ENCODE data around the gene ZNF503. TPM values are rescaled to one million over a fixed set of nuclear protein-coding genes. Genes with fewer than 3 reads are reported as not detected.

Gene ZNF503
- total RNA-seq, 2 experiments from 2014 or later, result 0.38 to 0.47 TPM

DNA sequence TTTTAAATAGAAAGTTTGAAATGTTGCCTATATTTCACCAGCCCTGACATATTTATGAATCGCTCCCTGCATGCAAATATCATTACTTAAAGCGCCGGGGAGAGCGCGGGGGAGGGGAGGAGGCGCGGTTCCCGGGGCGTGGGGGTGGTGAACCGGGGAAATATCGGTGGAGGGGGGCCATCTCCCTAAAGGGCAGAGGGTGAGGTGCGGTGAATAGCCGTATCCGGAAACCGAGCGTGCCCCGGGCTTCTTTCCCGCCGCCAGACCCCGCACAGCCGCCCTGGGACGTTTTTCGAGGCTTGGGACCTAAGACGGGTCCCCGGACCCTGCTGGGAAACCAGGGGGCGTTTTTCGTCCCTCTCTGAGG is 6.9 kb upstream of the ZNF503 start:
- intact Hi-C loops (cut with DNase I, micrococcal nuclease), result loop anchor here (10.0 kb wide), 2 partner anchors 1576 to 1706 kb away; no protein-coding TSS in a partner anchor
- H3K4me1 ChIP-seq (ENCODE audit: insufficient read depth, low read length), result peaks cover 37% of the 10 kb centered on the region
- Mint-ChIP-seq H3K4me3 (peak overlapping the region; percentile 73), H3K9me3 (no peaks in the 10 kb centered on the region), H3K27me3 (peaks cover 82% of the 10 kb centered on the region), H3K36me3 (ENCODE audit: low read depth) (no peaks in the 10 kb centered on the region), H3K4me1 (ENCODE audit: low read depth) (peaks cover 35% of the 10 kb centered on the region), H3K27ac (no peak overlapping the region)
- peaks cover 63 to 85% of the 10 kb centered on the region in 2 experiments for H3K27me3 ChIP-seq (ENCODE audit: control insufficient read depth in 1 of 2, insufficient read depth in 2 of 2, low read length in 2 of 2)
- H3K9me3 ChIP-seq (ENCODE audit: control insufficient read depth in 1 of 2, insufficient read depth in 1 of 2, low read length in 2 of 2), result peaks cover 0 to 39% of the 10 kb centered on the region in 2 experiments
- H3K27ac ChIP-seq (ENCODE audit: low read depth in 1 of 2, low read length in 2 of 2), result no peak overlapping the region
- ChIA-PET CTCF (no interaction called here), POLR2A (no interaction called here)
- peak overlapping the region; percentile 54 for H3K4me3 ChIP-seq (ENCODE audit: low read length)
- H3K36me3 ChIP-seq (ENCODE audit: insufficient read depth, low read length), result no peaks in the 10 kb centered on the region
- DNase-seq (no peak), ATAC-seq (ENCODE audit: poor library complexity) (no peak)
- TF ChIP-seq, protein P1, sequence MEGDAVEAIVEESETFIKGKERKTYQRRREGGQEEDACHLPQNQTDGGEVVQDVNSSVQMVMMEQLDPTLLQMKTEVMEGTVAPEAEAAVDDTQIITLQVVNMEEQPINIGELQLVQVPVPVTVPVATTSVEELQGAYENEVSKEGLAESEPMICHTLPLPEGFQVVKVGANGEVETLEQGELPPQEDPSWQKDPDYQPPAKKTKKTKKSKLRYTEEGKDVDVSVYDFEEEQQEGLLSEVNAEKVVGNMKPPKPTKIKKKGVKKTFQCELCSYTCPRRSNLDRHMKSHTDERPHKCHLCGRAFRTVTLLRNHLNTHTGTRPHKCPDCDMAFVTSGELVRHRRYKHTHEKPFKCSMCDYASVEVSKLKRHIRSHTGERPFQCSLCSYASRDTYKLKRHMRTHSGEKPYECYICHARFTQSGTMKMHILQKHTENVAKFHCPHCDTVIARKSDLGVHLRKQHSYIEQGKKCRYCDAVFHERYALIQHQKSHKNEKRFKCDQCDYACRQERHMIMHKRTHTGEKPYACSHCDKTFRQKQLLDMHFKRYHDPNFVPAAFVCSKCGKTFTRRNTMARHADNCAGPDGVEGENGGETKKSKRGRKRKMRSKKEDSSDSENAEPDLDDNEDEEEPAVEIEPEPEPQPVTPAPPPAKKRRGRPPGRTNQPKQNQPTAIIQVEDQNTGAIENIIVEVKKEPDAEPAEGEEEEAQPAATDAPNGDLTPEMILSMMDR (IDR thresholded peaks at IDR 0.05), result no peak

DNA sequence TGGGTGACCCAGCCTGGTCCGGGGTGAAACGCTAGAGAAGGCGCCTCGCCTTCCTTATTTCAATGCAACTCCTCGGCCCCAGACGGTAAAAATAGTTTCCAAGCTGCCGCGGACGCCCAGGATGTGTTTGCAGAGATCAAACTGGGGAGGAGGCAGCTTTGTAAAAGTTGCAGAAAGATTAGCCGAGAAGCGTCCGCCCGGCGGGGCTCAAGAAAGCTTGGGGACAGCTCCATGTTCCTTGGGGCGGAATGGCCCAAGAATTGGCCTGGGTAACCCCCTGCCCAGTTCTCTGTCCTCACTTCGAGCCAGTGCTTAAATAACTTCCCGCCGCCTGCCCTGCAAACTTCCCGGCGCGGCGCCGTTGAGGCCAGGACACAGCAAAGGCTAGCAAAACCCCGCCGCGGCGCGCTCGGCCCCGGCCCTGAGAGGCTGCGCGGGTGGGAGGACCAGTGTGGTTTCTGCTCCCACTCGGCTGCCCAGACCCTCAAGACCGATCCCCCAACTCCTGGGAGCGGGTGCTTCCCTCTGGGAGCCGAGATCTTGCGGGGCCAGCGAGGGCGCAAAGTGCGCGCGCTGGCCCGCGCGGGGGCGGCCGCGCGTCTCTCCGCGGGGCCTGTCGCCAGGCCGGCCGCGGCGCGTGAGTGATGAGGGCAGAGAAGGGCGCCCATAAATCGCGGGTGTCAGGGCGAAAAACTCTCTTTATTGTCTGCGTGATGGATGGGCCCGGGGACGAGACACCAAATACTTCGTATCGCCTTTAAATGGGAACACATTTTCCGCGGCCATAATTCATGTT is 6.3 kb upstream of the ZNF503 start:
- Histone ChIP-seq H3K36me3 (ENCODE audit: insufficient read depth, low read length) (no peaks in the 10 kb centered on the region), H3K9me3 (ENCODE audit: control insufficient read depth in 1 of 2, insufficient read depth in 1 of 2, low read length in 2 of 2) (peaks cover 0 to 44% of the 10 kb centered on the region in 2 experiments), H3K27me3 (ENCODE audit: control insufficient read depth in 1 of 2, insufficient read depth in 2 of 2, low read length in 2 of 2) (peaks cover 69 to 91% of the 10 kb centered on the region in 2 experiments), H3K27ac (ENCODE audit: low read depth in 1 of 2, low read length in 2 of 2) (no peak overlapping the region), H3K4me3 (ENCODE audit: low read length) (peak overlapping the region; percentile 54), H3K4me1 (ENCODE audit: insufficient read depth, low read length) (peaks cover 43% of the 10 kb centered on the region)
- Mint-ChIP-seq H3K27me3 (peaks cover 82% of the 10 kb centered on the region), H3K36me3 (ENCODE audit: low read depth) (no peaks in the 10 kb centered on the region), H3K27ac (no peak overlapping the region), H3K4me1 (ENCODE audit: low read depth) (peaks cover 41% of the 10 kb centered on the region), H3K4me3 (peak overlapping the region; percentile 78), H3K9me3 (no peaks in the 10 kb centered on the region)
- ATAC-seq (ENCODE audit: poor library complexity) (no peak), DNase-seq (no peak)
- TF ChIP-seq, protein P1 (IDR thresholded peaks at IDR 0.05), result no peak
- CTCF ChIA-PET, result no interaction called here
- intact Hi-C loops (cut with DNase I, micrococcal nuclease), result loop anchor here (10.0 kb wide), 2 partner anchors 1577 to 1707 kb away; no protein-coding TSS in a partner anchor
- POLR2A ChIA-PET, result no interaction called here

DNA sequence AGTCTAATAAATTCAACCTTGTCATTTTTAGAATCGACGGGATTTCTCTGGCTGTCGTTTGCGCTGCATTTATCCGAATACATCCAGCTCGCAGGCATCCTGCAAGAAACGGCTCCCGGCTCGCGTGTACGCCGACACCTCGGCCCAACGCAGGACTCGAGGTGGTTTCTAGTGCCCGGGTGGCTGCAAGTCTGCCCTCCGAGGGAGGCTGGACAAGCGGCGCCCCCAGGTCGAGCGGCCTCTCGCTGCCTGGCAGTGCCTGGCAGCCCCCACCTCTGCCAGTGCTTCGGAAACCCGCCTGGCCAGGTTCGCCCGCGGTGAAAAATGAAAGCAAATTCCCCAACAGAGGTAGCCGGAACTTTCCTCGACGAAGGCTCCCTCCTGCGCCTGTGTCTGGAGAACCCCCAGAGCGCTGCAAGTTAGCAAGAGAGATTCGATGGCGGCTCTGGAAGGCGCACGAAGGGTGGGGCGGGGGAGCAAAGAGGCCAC is 5.7 kb upstream of the ZNF503 start:
- H3K9me3 Mint-ChIP-seq, result no peaks in the 10 kb centered on the region
- H3K27ac Mint-ChIP-seq, result no peak overlapping the region
- ATAC-seq (ENCODE audit: poor library complexity) (no peak), DNase-seq (no peak)
- no peak overlapping the region for H3K27ac ChIP-seq (ENCODE audit: low read depth in 1 of 2, low read length in 2 of 2)
- H3K4me3 ChIP-seq (ENCODE audit: low read length), result peak overlapping the region; percentile 22
- ChIA-PET POLR2A (no interaction called here), CTCF (no interaction called here)
- TF ChIP-seq, protein P1 (IDR thresholded peaks at IDR 0.05), result no peak
- peaks cover 49% of the 10 kb centered on the region for H3K4me1 ChIP-seq (ENCODE audit: insufficient read depth, low read length)
- peak overlapping the region; percentile 78 for H3K4me3 Mint-ChIP-seq
- no peaks in the 10 kb centered on the region for H3K36me3 Mint-ChIP-seq (ENCODE audit: low read depth)
- H3K27me3 Mint-ChIP-seq, result peaks cover 82% of the 10 kb centered on the region
- intact Hi-C loops (cut with DNase I, micrococcal nuclease), result loop anchor here (10.0 kb wide), 2 partner anchors 1578 to 1708 kb away; no protein-coding TSS in a partner anchor
- H3K4me1 Mint-ChIP-seq (ENCODE audit: low read depth), result peaks cover 47% of the 10 kb centered on the region
- no peaks in the 10 kb centered on the region for H3K36me3 ChIP-seq (ENCODE audit: insufficient read depth, low read length)
- H3K9me3 ChIP-seq (ENCODE audit: control insufficient read depth in 1 of 2, insufficient read depth in 1 of 2, low read length in 2 of 2), result peaks cover 0 to 46% of the 10 kb centered on the region in 2 experiments
- H3K27me3 ChIP-seq (ENCODE audit: control insufficient read depth in 1 of 2, insufficient read depth in 2 of 2, low read length in 2 of 2), result peaks cover 74 to 92% of the 10 kb centered on the region in 2 experiments

Data from CD4-positive, alpha-beta T cell (primary cell).